ENCODE results near the gene NHEJ1. TPM values are rescaled to one million over a fixed set of nuclear protein-coding genes. Genes with fewer than 3 reads are reported as not detected.
A peak's percentile ranks its signal among the peaks of the same experiment; 100 is the strongest.

Gene NHEJ1
- total and polyA plus RNA-seq, 2 donors (not counting 1 experiment from before 2014, with no cell fraction given), result 22.1 to 24.8 TPM

DNA sequence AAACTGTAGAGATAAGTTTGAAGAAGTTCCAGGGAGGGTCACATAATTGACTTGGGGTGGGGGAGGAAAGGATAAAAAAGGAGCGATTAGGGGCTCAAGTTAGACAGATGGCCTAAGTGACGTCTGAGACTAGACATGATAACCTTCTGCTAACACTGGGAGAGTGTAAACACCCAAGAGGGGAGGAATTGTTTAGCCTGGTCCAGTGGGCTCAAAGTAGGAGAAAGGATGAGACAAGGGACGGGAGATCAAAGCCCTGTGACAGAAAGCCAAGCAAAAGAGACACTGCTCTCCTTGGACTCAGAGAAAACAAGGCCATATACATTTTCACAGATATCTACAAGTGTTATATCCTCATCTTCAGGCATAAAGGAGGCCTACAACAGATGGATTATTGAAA is 54.4 kb downstream of the NHEJ1 start:
- DNase-seq (ENCODE audit: low read depth in 2 of 2), result no peak
- Histone ChIP-seq H4K20me1 (ENCODE audit: control insufficient read depth, extremely low read depth, insufficient read depth, low read length) (no peaks in the 10 kb centered on the region), H3K36me3 (ENCODE audit: control insufficient read depth, insufficient read depth, low read length) (no peaks in the 10 kb centered on the region), H3K4me2 (ENCODE audit: extremely low read depth, insufficient read depth, low read length) (no peak overlapping the region), H3K9ac (ENCODE audit: insufficient read depth, low read length) (no peak overlapping the region), H3K9me3 (ENCODE audit: control insufficient read depth, insufficient read depth, low read depth, low read length) (no peaks in the 10 kb centered on the region), H3K27ac (ENCODE audit: insufficient read depth, low read length) (no peak overlapping the region), H3K4me1 (ENCODE audit: control insufficient read depth, extremely low read depth, insufficient read depth, low read length) (no peaks in the 10 kb centered on the region), H3K79me2 (ENCODE audit: control insufficient read depth, insufficient read depth, low read length) (no peaks in the 10 kb centered on the region), H3K4me3 (replicated peaks in 1 of 4; ENCODE audit: control extremely low read depth in 1 of 4, insufficient read depth in 1 of 4, low read depth in 3 of 4, low read length in 4 of 4) (no peak overlapping the region), H2AFZ (ENCODE audit: low read length) (no peak overlapping the region), H3K27me3 (ENCODE audit: control insufficient read depth, insufficient read depth, low read length) (no peaks in the 10 kb centered on the region)
- no peak for TF ChIP-seq EZH2 (IDR thresholded peaks at IDR 0.05; ENCODE audit: low read length, missing control alignments)
- TF ChIP-seq, protein P1, sequence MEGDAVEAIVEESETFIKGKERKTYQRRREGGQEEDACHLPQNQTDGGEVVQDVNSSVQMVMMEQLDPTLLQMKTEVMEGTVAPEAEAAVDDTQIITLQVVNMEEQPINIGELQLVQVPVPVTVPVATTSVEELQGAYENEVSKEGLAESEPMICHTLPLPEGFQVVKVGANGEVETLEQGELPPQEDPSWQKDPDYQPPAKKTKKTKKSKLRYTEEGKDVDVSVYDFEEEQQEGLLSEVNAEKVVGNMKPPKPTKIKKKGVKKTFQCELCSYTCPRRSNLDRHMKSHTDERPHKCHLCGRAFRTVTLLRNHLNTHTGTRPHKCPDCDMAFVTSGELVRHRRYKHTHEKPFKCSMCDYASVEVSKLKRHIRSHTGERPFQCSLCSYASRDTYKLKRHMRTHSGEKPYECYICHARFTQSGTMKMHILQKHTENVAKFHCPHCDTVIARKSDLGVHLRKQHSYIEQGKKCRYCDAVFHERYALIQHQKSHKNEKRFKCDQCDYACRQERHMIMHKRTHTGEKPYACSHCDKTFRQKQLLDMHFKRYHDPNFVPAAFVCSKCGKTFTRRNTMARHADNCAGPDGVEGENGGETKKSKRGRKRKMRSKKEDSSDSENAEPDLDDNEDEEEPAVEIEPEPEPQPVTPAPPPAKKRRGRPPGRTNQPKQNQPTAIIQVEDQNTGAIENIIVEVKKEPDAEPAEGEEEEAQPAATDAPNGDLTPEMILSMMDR (conservative IDR thresholded peaks at IDR 0.05 in 1 of 2, IDR thresholded peaks at IDR 0.05 in 1 of 2; ENCODE audit: low read depth in 1 of 2, low read length in 2 of 2), result no peak

DNA sequence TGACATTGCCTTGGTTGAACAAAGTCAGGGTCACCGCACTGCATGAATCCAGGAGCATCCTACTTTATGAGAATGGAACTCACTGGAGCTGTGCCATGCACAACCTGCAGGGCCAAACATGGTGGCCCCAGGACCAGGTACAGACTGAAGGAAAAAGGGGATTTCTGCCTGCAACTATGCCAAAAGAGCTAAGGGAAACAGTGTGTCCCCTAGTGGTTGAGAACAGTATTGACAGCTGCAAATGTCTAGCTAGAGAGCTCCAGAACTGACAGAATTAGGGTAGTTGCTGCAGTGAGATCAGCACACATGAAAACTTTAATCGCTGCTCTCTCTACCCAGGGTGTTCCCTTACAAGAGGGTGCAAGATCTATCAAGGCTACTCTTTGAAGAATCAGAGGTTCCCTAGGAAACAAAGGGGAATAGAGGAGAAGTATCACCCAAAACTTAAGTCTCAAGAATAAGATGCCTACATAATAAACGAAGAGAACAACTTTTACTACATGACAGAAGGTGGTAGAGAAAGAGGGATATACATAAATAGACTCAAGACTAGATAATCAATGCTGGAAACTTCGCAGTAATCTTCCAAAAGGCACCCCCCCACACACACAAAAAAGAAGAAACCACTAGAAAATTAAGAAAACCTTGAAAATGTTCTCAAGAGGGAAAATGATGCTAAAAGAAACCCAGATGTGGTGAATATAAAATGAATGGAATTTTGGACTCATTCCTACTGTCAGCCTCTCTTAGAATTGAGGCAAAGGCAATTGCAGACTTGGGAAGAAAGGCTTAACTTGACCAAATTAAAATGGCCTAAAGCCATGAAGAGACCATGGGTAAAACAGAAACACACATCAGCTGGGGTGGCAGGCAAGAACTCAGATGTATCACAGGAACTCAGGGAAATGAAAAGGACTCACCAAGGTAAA is 56.2 kb downstream of the NHEJ1 start:
- Histone ChIP-seq H3K27ac (ENCODE audit: insufficient read depth, low read length) (no peak overlapping the region), H3K4me2 (ENCODE audit: extremely low read depth, insufficient read depth, low read length) (no peak overlapping the region), H3K4me1 (ENCODE audit: control insufficient read depth, extremely low read depth, insufficient read depth, low read length) (no peaks in the 10 kb centered on the region), H3K9ac (ENCODE audit: insufficient read depth, low read length) (no peak overlapping the region), H4K20me1 (ENCODE audit: control insufficient read depth, extremely low read depth, insufficient read depth, low read length) (no peaks in the 10 kb centered on the region), H3K36me3 (ENCODE audit: control insufficient read depth, insufficient read depth, low read length) (no peaks in the 10 kb centered on the region), H3K27me3 (ENCODE audit: control insufficient read depth, insufficient read depth, low read length) (no peaks in the 10 kb centered on the region), H3K9me3 (ENCODE audit: control insufficient read depth, insufficient read depth, low read depth, low read length) (no peaks in the 10 kb centered on the region), H3K79me2 (ENCODE audit: control insufficient read depth, insufficient read depth, low read length) (no peaks in the 10 kb centered on the region), H3K4me3 (replicated peaks in 1 of 4; ENCODE audit: control extremely low read depth in 1 of 4, insufficient read depth in 1 of 4, low read depth in 3 of 4, low read length in 4 of 4) (no peak overlapping the region), H2AFZ (ENCODE audit: low read length) (no peak overlapping the region)
- TF ChIP-seq EZH2 (IDR thresholded peaks at IDR 0.05; ENCODE audit: low read length, missing control alignments), result no peak
- TF ChIP-seq, protein P1 (conservative IDR thresholded peaks at IDR 0.05 in 1 of 2, IDR thresholded peaks at IDR 0.05 in 1 of 2; ENCODE audit: low read depth in 1 of 2, low read length in 2 of 2), result peak; percentile 73 to 92
- peak; percentile 25 to 39 for DNase-seq (ENCODE audit: low read depth in 2 of 2)

DNA sequence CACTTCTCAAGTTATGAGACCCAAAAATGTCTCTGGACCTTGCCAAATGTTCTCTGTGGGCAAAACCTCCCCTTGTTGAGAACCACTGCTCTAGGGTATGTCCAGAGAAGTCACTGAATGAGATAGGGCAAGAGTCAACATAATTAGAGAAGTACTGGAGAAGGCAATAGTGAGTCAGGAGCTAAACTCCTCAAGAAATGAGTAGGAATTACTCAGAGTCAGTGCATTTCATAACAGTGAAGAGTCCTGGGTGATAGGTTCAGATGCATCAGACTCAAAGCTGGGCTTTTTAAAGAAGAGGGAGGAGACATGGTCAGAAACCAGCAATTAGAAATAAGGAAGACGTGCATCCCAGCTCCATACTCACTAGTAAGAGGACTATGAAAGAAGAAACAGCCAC is 61.3 kb downstream of the NHEJ1 start:
- Histone ChIP-seq H3K4me2 (ENCODE audit: extremely low read depth, insufficient read depth, low read length) (no peak overlapping the region), H3K9me3 (ENCODE audit: control insufficient read depth, insufficient read depth, low read depth, low read length) (no peaks in the 10 kb centered on the region), H4K20me1 (ENCODE audit: control insufficient read depth, extremely low read depth, insufficient read depth, low read length) (no peaks in the 10 kb centered on the region), H3K27me3 (ENCODE audit: control insufficient read depth, insufficient read depth, low read length) (no peaks in the 10 kb centered on the region), H3K36me3 (ENCODE audit: control insufficient read depth, insufficient read depth, low read length) (no peaks in the 10 kb centered on the region), H3K4me1 (ENCODE audit: control insufficient read depth, extremely low read depth, insufficient read depth, low read length) (no peaks in the 10 kb centered on the region), H3K27ac (ENCODE audit: insufficient read depth, low read length) (no peak overlapping the region), H3K4me3 (replicated peaks in 1 of 4; ENCODE audit: control extremely low read depth in 1 of 4, insufficient read depth in 1 of 4, low read depth in 3 of 4, low read length in 4 of 4) (no peak overlapping the region), H3K79me2 (ENCODE audit: control insufficient read depth, insufficient read depth, low read length) (no peaks in the 10 kb centered on the region), H2AFZ (ENCODE audit: low read length) (no peak overlapping the region), H3K9ac (ENCODE audit: insufficient read depth, low read length) (no peak overlapping the region)
- no peak for TF ChIP-seq EZH2 (IDR thresholded peaks at IDR 0.05; ENCODE audit: low read length, missing control alignments)
- TF ChIP-seq, protein P1 (conservative IDR thresholded peaks at IDR 0.05 in 1 of 2, IDR thresholded peaks at IDR 0.05 in 1 of 2; ENCODE audit: low read depth in 1 of 2, low read length in 2 of 2), result no peak
- peak; percentile 26 to 39 for DNase-seq (ENCODE audit: low read depth in 2 of 2)

Data from fibroblast of lung (primary cell).